Heart left ventricle (tissue), 13 donors: ENCODE data around the gene RAPSN.

Experiments
- CTCF ChIP-seq, 12 donors: fragments of 200-600 bp; sonication (generic) in 4 of 12; IDR thresholded peaks; one replicate each; pipeline versions ENCODE4 v1.5.0 to v1.8.0; 2018 to 2022; ENCODE audit warnings: antibody characterized with exemption in 12 of 12, mild to moderate bottlenecking in 5 of 12
- POLR2A ChIP-seq, 2 donors: fragments of 450-650 bp; IDR thresholded peaks; one replicate each; pipeline ENCODE4 v1.6.1; 2017; ENCODE audit warnings: antibody characterized with exemption in 2 of 2, mild to moderate bottlenecking in 2 of 2, moderate library complexity in 2 of 2
- donor health status: ischemic (EF 13 %, LVEDD 7.1; RV severe dilation, severe dysfunction).
- donor health status: DM: no; HTN: yes; CAD: no.
- donor health status: DM: no; HTN: no; CAD: no.
- donor health status: ischemic (EF 25% LVEDD 6.9; RV normal size, moderate dysfunction).
- donor health status: ischemic (EF 25% LVEDD 5.7; RV mildly dilated, moderate dysfunction).
- donor health status: ischemic (EF 35%, LVEDD 5.7; RV mildly dilated, moderate dysfunction).
- donor health status: nonischemic (EF 11% LVEDD 7.7; RV severe dilation, severe dysfunction).
- donor health status: DM: yes; HTN: yes; CAD: no.
- donor health status: PGD.
- donor health status: ischemic (EF 29% LVEDD 5.4; RV normal size, mild dysfunction).
- donor health status: nonischemic (EF 23%, LVEDD 6.1; RV moderate dilation, normal function).

- TF ChIP-seq CTCF (IDR thresholded peaks at IDR 0.05) = no peak
- TF ChIP-seq POLR2A (IDR thresholded peaks at IDR 0.05) = no peak
Measured at GRCh38 chr11:47449541-47449940, 605 bp upstream of the RAPSN start.
